ENCODE measurements around the gene ZNF132. TPM values are rescaled to one million over a fixed set of nuclear protein-coding genes. Genes with fewer than 3 reads are reported as not detected.
"Not testable (repeated sequence)": the region's sequence is repeated elsewhere in the genome, so short reads cannot be mapped to it uniquely, and the experiment has no call there.

ZNF132 gene
- total and polyA plus RNA-seq, 5 experiments from 2014 or later, result 1.0 to 10.6 (median 3.1) TPM

DNA sequence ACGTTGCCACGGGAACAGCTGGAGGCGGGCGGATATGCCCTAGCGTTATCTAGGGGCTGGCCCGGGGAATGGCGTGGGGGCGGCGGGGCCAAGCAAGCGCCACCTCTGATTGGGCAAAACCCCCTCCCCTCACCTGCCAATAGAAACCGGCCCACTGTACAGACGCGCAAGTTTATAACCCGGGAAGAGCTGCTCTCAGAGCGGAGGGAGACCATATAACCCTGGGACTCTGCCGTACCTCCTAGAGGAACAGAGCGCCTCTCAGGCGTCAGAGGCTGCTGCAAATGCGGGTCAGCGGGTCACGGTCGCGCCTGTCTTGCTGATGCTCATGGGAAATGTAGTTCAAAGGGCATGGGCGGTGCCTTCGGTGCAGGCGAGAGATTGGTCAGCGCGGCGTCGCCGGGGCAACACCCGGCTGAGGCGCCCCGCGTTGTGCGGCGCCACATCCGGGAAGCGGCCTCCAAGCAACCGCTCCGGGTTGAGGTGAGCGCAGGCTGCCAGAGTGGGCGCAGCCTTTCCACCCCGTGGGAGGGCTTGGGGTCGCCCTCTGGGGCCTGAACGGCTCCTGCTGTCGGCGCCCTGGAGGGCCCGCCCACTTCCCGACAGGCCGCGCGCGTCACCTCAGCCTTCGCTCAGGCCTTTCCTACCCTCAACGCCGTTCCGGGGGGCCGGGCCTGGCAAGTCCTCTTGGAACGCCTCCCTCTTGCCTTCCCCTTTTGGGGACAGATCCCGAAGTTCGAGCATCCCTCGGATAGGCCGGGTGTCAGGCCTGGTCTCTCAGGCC, 36.0 kb upstream of the ZNF132 start, which contains the start of gene ZNF446:
TSS of gene ZNF446 (plus strand) at position 639 of the 784 bp plus-strand sequence. CDS start 867 bp downstream, outside the sequence.
- no peaks in the 10 kb centered on the region for H3K9me3 Mint-ChIP-seq
- H3K4me1 Mint-ChIP-seq, result peaks cover 7 to 22% (median 13%) of the 10 kb centered on the region in 4 donors
- POLR2A ChIA-PET, result interaction anchor here (0.5 to 2.4 kb wide), 14 partner anchors 9 to 661 kb away, joined by 3 to 6 read pairs (median 4); partner anchors contain the start of genes CHMP2A, RPS5, ZBTB45 and ZNF274
- ATAC-seq (peak; percentile 86 to 88), DNase-seq (peak; percentile 90 to 99 (median 97))
- peaks cover 0 to 18% (median 0%) of the 10 kb centered on the region in 3 donors for H3K36me3 Mint-ChIP-seq
- peak within 1 kb of the TSS; percentile 94 to 100 (median 99) for H3K27ac Mint-ChIP-seq
- H3K27me3 Mint-ChIP-seq, result no peaks in the 10 kb centered on the region
- peak within 1 kb of the TSS; percentile 88 to 99 (median 96) for H3K4me3 Mint-ChIP-seq

DNA sequence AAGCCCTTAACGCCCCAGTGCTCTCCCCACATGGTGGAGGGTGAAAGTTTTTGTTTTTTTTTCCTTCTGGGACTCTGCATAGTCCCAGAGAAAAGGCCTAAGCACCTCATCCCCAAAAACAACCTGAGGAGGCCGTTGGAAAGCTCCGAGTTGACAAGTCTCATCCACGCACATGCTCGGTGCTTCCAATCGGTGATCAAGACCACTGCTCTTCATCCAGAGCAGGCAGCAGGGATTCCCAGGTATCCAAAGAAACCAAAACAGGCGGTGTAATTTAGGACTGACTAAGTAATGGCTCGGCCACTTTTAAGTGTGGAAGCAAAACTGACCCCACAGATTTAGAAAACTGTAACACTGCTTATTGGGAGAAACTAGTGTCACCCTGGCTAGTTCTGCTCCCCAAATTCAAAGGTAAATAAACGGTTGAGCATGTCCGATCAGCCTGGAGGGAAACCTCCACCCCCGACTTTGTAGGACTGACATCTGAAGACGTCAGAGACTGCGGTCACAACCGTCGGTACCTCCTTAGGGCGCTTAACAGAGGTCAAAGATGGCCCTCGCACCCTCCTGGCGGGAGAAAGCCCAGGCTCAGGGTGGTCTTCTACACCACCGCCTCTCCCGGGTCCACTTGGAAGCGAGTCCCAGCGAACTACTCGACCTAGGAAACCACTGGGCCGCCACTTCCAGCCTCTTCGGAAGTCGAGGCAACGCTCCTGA, 35.2 kb upstream of the ZNF132 start:
- no peaks in the 10 kb centered on the region for H3K27me3 Mint-ChIP-seq
- H3K27ac Mint-ChIP-seq, result peak overlapping the region; percentile 94 to 100 (median 99)
- peak overlapping the region; percentile 88 to 99 (median 96) for H3K4me3 Mint-ChIP-seq
- peak; percentile 11 to 32 for ATAC-seq
- no peak for DNase-seq
- peaks cover 0 to 24% (median 3%) of the 10 kb centered on the region in 3 donors for H3K36me3 Mint-ChIP-seq
- POLR2A ChIA-PET, result interaction anchor here (0.5 to 2.4 kb wide), 10 partner anchors 9 to 660 kb away, joined by 3 to 6 read pairs (median 4); partner anchors contain the start of genes CHMP2A, RPS5, ZBTB45 and ZNF274
- H3K4me1 Mint-ChIP-seq, result peaks cover 7 to 22% (median 13%) of the 10 kb centered on the region in 4 donors
- no peaks in the 10 kb centered on the region for H3K9me3 Mint-ChIP-seq

DNA sequence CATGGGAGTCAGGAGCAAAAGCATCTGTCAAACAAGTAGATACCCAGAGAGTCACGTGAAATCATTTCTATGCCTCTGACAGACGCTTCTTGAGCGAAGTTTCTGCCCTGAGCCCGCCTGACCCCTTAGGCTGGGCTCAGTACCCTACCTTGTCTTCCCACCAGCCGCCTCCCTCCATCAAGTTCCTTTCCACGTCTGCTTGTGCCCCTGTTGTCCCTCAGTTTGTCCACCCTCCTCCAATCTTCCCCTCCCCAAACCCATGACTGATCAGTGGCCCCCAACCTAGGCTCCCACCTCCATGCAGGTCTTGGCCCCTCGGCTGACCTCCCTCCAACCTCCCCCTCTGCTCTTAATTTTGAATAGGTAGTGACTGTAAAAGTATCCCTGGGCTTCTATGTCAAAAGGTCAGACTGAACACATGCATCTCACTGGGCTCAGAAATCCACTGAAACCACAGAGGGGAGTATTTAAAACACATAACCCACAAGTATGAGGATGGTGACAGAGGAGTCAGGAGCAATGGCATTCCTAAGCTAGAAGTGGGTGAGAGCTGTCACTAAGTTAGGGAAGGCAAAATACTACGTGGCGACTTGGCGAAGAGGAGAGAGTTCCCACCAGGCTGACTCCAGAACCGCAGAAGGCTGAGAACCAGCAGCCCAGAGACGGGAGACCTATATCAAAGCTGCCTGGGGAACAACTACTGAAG, 34.5 kb upstream of the ZNF132 start:
- H3K27ac Mint-ChIP-seq, result peak overlapping the region in 9 of 10 donors; percentile 77 to 100 (median 99)
- POLR2A ChIA-PET, result interaction anchor here (1.1 to 2.4 kb wide), 4 partner anchors 8 to 88 kb away, joined by 3 to 6 read pairs (median 5); partner anchors contain the start of genes CHMP2A, ZNF324 and ZNF584
- H3K4me1 Mint-ChIP-seq, result peaks cover 7 to 22% (median 13%) of the 10 kb centered on the region in 4 donors
- peak overlapping the region in 9 of 10 donors; percentile 25 to 98 (median 64) for H3K4me3 Mint-ChIP-seq
- peaks cover 0 to 27% (median 3%) of the 10 kb centered on the region in 3 donors for H3K36me3 Mint-ChIP-seq
- DNase-seq (no peak), ATAC-seq (no peak)
- H3K9me3 Mint-ChIP-seq, result no peaks in the 10 kb centered on the region
- H3K27me3 Mint-ChIP-seq, result no peaks in the 10 kb centered on the region

DNA sequence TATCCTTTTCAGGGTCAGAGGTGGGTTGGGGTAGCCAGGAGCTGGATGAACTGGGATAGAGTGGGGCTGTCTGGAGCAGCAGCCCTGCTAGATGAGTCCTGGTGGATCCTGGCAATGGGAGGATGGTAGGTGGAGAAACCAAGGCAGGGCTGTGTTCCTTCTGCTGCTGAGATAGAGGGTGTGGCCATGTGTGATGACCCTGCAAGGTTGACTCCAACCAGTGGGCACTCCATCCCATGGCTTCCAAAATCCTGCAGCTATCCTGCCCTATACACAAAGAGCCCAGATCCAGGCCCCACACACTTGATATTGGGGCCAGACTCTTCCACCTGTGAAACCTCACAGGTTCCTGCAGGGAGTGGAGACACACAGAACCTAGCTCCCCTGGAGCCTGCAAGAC, 33.8 kb upstream of the ZNF132 start:
- H3K36me3 Mint-ChIP-seq, result peaks cover 0 to 25% (median 3%) of the 10 kb centered on the region in 3 donors
- no peaks in the 10 kb centered on the region for H3K9me3 Mint-ChIP-seq
- H3K4me3 Mint-ChIP-seq, result peak overlapping the region in 5 of 10 donors; percentile 24 to 65 (median 50)
- H3K27me3 Mint-ChIP-seq, result no peaks in the 10 kb centered on the region
- POLR2A ChIA-PET, result no interaction called here
- no peak for ATAC-seq
- peaks cover 7 to 29% (median 15%) of the 10 kb centered on the region in 4 donors for H3K4me1 Mint-ChIP-seq
- H3K27ac Mint-ChIP-seq, result peak overlapping the region in 8 of 10 donors; percentile 38 to 100 (median 97)
- DNase-seq, result no peak

DNA sequence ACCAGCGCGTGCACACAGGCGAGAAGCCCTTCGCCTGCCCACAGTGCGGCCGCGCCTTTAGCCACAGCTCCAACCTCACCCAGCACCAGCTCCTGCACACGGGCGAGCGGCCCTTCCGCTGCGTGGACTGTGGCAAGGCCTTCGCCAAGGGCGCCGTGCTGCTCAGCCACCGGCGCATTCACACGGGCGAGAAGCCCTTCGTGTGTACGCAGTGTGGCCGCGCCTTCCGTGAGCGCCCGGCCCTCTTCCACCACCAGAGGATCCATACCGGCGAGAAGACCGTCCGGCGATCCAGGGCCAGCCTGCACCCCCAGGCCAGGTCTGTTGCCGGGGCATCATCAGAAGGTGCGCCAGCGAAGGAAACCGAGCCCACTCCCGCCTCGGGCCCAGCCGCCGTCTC, 31.8 kb upstream of the ZNF132 start:
- Mint-ChIP-seq H3K27ac (no peak overlapping the region), H3K36me3 (peaks cover 0 to 25% (median 3%) of the 10 kb centered on the region in 3 donors), H3K9me3 (no peaks in the 10 kb centered on the region), H3K4me1 (peaks cover 16 to 39% (median 25%) of the 10 kb centered on the region in 4 donors), H3K27me3 (no peaks in the 10 kb centered on the region), H3K4me3 (no peak overlapping the region)
- DNase-seq (no peak), ATAC-seq (no peak)
- POLR2A ChIA-PET, result interaction anchor here (0.6 kb wide), 1 partner anchor 13 kb away, joined by 3 read pairs; no protein-coding TSS in a partner anchor

DNA sequence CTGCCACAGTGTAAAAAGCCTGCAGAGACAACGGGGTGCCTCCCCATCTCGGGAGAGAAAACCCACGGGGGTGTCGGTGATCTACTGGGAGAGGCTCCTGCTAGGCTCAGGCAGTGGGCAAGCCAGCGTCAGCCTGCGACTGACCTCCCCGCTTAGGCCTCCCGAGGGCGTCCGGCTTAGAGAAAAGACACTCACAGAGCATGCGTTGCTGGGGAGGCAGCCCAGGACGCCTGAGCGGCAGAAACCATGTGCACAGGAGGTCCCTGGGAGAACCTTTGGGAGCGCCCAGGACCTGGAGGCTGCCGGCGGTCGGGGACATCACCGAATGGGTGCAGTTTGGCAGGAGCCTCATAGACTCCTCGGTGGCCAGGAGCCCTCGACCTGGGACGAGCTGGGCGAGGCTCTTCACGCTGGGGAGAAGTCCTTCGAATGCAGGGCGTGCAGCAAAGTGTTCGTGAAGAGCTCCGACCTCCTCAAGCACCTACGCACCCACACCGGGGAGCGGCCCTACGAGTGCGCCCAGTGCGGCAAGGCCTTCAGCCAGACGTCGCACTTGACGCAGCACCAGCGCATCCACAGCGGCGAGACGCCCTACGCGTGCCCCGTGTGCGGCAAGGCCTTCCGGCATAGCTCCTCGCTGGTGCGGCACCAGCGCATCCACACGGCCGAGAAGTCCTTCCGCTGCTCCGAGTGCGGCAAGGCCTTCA, 31.0 kb upstream of the ZNF132 start:
- not testable (repeated sequence) for H3K27me3 Mint-ChIP-seq, ATAC-seq, H3K4me3 Mint-ChIP-seq, DNase-seq, H3K9me3 Mint-ChIP-seq
- H3K36me3 Mint-ChIP-seq, result peaks cover 0 to 25% (median 3%) of the 10 kb centered on the region in 3 donors
- POLR2A ChIA-PET, result interaction anchor here (0.6 to 1.4 kb wide), 2 partner anchors 13 to 31 kb away, joined by 3 to 4 read pairs; partner anchors contain the start of gene ZNF132
- H3K4me1 Mint-ChIP-seq, result peaks cover 15 to 41% (median 27%) of the 10 kb centered on the region in 4 donors
- peak overlapping the region in 2 of 10 donors; percentile 34 to 52 for H3K27ac Mint-ChIP-seq

DNA sequence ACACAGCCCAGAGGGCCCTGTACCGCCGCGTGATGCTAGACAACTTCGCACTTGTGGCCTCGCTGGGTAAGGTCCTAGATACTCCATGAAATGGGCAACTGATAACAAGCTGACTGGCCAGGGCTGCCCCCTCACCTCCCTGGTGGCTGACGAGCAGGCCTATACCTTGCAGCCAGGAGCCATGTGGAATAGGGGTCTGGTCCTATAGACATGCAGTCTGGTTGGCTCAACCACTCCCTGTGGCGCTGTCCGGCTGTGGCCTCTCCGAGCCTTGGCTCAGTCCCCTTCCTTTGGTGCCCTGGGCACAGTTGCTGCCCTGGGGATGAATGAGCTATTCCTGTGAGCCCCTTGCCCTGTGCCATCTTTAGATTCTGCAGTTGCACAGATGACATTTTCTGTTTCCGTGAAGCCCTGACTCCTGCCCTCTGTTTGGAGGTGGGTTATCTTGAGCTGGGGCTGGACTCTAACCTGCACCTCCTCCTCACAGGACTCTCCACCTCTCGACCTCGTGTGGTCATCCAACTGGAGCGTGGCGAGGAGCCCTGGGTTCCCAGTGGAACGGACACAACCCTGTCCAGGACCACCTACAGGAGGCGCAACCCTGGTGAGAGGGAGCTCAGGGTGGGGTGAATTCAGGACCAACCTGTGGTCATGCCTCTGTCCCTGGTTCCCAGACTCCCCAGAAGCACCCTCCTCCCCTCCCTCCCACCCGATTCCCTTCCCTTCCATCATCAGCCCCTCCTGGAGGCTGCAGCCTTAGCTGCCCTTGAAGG, 29.5 kb upstream of the ZNF132 start:
- H3K9me3 Mint-ChIP-seq, result no peaks in the 10 kb centered on the region
- H3K4me1 Mint-ChIP-seq, result peaks cover 10 to 31% (median 24%) of the 10 kb centered on the region in 4 donors
- peak overlapping the region in 5 of 10 donors; percentile 43 to 71 (median 66) for H3K27ac Mint-ChIP-seq
- POLR2A ChIA-PET, result interaction anchor here (1.4 kb wide), 3 partner anchors 30 to 286 kb away, joined by 3 to 5 read pairs (median 4); partner anchors contain the start of genes ZNF132 and ZNF274
- ATAC-seq (no peak), DNase-seq (no peak)
- peak overlapping the region in 8 of 10 donors; percentile 25 to 91 (median 86) for H3K4me3 Mint-ChIP-seq
- H3K27me3 Mint-ChIP-seq, result no peaks in the 10 kb centered on the region
- H3K36me3 Mint-ChIP-seq, result peaks cover 0 to 25% (median 3%) of the 10 kb centered on the region in 3 donors

DNA sequence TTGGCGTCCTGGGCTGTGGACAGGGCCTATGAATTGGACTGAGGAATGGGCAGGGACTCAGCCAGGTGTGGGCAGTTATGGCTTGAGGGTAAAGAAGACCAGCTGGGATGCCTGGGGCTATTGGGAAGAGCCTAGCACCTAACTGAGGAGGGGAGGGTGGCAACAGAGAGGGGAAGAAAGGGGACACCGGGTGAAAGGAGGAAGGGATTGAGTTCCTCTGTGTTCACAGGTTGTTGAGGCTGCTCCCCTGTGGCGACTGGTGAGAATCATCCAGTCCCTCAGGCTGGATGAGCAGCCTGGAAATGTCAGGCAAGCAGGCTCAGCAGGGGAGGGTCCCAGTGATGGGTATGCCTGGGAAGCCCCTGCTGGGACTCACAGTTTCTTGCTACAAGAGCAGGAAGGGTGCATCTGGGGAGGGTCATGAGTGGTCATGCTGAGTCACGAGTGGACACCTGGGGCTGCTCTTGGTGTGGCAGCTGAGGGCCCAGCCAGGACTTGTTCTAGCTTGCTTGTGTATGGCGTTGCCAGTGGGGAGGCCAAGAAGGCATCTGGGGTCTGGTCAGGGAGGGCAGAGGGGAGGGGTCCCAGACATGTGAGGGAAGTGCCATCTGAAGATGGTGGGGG, 28.4 kb upstream of the ZNF132 start:
- peaks cover 0 to 25% (median 3%) of the 10 kb centered on the region in 3 donors for H3K36me3 Mint-ChIP-seq
- POLR2A ChIA-PET, result interaction anchor here (0.5 to 1.4 kb wide), 2 partner anchors 77 to 285 kb away, joined by 4 to 5 read pairs; partner anchors contain the start of gene ZNF274
- H3K4me1 Mint-ChIP-seq, result peaks cover 10 to 28% (median 23%) of the 10 kb centered on the region in 4 donors
- H3K9me3 Mint-ChIP-seq, result no peaks in the 10 kb centered on the region
- H3K4me3 Mint-ChIP-seq, result peak overlapping the region; percentile 68 to 91 (median 86)
- DNase-seq, result no peak
- ATAC-seq, result no peak
- no peaks in the 10 kb centered on the region for H3K27me3 Mint-ChIP-seq
- H3K27ac Mint-ChIP-seq, result peak overlapping the region; percentile 26 to 99 (median 76)

DNA sequence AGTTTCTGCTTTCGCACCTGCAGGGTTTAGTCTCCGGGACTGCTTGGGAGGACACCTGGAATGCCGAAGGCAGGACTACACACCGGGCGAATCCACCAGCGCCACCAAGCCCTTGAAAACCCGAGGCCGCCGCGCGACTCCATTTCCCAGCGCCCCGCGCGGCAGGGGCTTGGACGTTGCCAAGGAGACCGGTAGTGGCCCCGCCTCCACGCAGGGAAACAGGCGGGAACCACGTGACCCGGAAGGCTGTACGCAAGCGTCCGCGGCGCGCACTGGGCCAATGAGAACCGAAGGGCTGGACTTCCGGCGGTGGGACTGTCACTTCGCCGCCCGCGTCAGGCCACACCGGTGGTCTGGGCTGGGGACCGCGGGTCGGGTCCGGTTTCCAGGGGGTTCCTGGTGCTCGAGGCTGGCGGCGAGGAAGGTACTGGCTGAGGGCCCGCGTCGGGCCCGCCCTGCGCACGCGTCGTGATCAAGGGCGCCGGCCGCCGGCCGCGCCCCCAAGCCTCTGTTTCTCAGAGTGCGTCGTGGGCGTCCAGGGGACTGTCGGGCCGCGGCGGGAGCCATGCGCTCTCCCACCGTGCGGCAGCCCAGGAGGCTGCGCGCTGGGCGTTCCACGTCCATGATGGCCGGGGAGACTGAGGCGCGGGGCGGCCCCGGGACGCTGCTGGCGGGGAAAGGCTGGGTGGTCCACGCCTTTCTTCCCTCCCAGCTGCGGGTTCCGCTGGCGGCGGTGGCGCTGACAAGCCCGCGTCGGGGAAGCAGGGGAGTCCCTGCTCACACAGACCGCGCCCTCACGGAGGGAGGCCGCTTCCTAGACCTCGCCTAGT, 27.0 kb upstream of the ZNF132 start, which contains the start of gene ZNF324:
TSS of gene ZNF324 (plus strand) at position 321 of the 830 bp plus-strand sequence. CDS start 2,106 bp downstream, outside the sequence.
- H3K27me3 Mint-ChIP-seq, result no peaks in the 10 kb centered on the region
- H3K27ac Mint-ChIP-seq, result peak within 1 kb of the TSS in 9 of 10 donors; percentile 67 to 99 (median 92)
- peak; percentile 85 to 95 for ATAC-seq
- H3K36me3 Mint-ChIP-seq, result peaks cover 0 to 12% (median 3%) of the 10 kb centered on the region in 3 donors
- H3K9me3 Mint-ChIP-seq, result no peaks in the 10 kb centered on the region
- DNase-seq, result peak; percentile 93 to 98 (median 96)
- POLR2A ChIA-PET, result interaction anchor here (0.5 to 1.9 kb wide), 3 partner anchors 9 to 107 kb away, joined by 3 to 6 read pairs (median 3); partner anchors contain the start of genes ZNF324B and ZNF446
- peak within 1 kb of the TSS; percentile 78 to 92 (median 87) for H3K4me3 Mint-ChIP-seq
- peaks cover 10 to 28% (median 23%) of the 10 kb centered on the region in 4 donors for H3K4me1 Mint-ChIP-seq

Data from naive thymus-derived CD8-positive, alpha-beta T cell (primary cell).